SK-N-MC (cell line): Measurements from ENCODE around the gene NFXL1.

Source experiments
- EZH2 ChIP-seq: fragments of 200-600 bp; sonication (generic); IDR thresholded peaks from one replicate; pipeline ENCODE4 v1.6.1; 2017; ENCODE audit warnings: antibody characterized with exemption
- POLR2AphosphoS5 ChIP-seq: IDR thresholded peaks from 2 replicates; pipeline ENCODE4 v1.6.1; 2012; ENCODE audit warnings: mild to moderate bottlenecking, low read depth, low read length, borderline replicate concordance

DNA sequence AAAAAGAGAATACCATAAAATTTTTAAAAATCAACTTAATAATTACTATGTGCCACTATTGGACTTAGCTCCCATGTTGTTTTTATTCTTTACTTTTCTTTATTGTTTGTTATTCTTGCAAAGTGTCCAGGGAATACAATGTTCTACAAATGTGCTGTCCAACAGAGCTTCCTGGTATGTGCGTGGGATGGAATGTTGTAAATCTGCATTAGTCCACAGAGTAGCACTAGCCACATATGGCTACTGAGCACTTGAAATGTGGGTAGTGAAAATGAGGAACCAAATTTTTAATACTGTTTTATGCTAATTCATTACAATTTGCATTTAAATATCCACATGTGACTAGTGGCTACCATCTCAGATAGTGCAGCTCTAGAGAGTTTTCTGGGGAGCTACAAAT, 62.2 kb downstream of the NFXL1 start:
- no peak for TF ChIP-seq POLR2AphosphoS5
- no peak for TF ChIP-seq EZH2
